ENCODE data around the gene DIP2C.

DNA sequence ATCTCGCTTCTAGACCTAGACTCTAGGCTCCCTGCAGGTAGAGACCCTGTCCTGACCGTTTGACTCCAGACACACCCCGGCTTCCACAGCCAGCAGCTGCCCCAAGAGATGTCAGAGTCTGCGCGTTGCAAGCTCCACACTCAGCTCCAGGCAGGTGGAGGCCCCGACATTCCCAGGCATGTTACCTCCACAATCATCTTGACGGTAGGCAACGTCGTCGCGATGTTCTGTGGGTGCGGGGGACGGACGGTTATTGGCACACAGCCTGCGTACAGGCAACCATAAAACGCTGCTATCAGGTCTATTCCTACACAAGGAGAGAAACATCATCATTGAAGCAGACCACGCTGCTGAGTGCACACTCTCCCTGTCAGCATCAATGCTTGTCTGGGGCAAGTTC is 341.0 kb downstream of the DIP2C start:
- TF ChIP-seq, protein P1, sequence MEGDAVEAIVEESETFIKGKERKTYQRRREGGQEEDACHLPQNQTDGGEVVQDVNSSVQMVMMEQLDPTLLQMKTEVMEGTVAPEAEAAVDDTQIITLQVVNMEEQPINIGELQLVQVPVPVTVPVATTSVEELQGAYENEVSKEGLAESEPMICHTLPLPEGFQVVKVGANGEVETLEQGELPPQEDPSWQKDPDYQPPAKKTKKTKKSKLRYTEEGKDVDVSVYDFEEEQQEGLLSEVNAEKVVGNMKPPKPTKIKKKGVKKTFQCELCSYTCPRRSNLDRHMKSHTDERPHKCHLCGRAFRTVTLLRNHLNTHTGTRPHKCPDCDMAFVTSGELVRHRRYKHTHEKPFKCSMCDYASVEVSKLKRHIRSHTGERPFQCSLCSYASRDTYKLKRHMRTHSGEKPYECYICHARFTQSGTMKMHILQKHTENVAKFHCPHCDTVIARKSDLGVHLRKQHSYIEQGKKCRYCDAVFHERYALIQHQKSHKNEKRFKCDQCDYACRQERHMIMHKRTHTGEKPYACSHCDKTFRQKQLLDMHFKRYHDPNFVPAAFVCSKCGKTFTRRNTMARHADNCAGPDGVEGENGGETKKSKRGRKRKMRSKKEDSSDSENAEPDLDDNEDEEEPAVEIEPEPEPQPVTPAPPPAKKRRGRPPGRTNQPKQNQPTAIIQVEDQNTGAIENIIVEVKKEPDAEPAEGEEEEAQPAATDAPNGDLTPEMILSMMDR (IDR thresholded peaks at IDR 0.05; ENCODE audit: borderline replicate concordance, extremely low read depth, low read length, poor library complexity, severe bottlenecking) = no peak
- no peak for TF ChIP-seq EZH2 (IDR thresholded peaks at IDR 0.05; ENCODE audit: borderline replicate concordance, low read depth, low read length, severe bottlenecking)

Data from DND-41 (cell line).